GM12878 (cell line): ENCODE data around the gene TMEM225B. TPM values are rescaled to one million over a fixed set of nuclear protein-coding genes. Genes with fewer than 3 reads are reported as not detected.

Experiments
- ATAC-seq: fragments of 200-7000 bp; cut with Tn5 transposase; 3 replicates; pipeline ENCODE4 v1.9.1; 2020; ENCODE audit warnings: mild to moderate bottlenecking, moderate library complexity
- BruUV-seq: library from RNA; stranded (reverse); fragments of 400-500 nt; replicated peaks from 2 replicates; lab custom pipeline; 2021; lab: Mats Ljungman, UMichigan
- CTCF ChIA-PET: fragments of 300-600 bp; sonication (Branson Sonifier 250); formaldehyde crosslinking; extraction: SDS; loops from one replicate; lab custom pipeline; 2021; ENCODE audit warnings: inconsistent platforms; lab: Yijun Ruan, JAX
- POLR2A ChIA-PET: fragments of 350-600 bp; formaldehyde crosslinking; extraction: SDS; loops from one replicate; lab custom pipeline; 2021; ENCODE audit warnings: inconsistent platforms; lab: Charles Lee
- RAD21 ChIA-PET: fragments of 300-600 bp; sonication (Branson Sonifier 250); formaldehyde crosslinking; loops from one replicate; lab custom pipeline; 2023; ENCODE audit warnings: antibody characterized with exemption; ENCODE audit not compliant: unreplicated experiment; lab: Charles Lee
- SMC1A ChIA-PET: fragments of 300-600 bp; sonication (Branson Sonifier 250); formaldehyde crosslinking; loops from one replicate; lab custom pipeline; 2023; ENCODE audit not compliant: unreplicated experiment, uncharacterized antibody; lab: Charles Lee
- DNase-seq: peaks from one replicate; pipeline ENCODE4 v3.0.0-alpha.2; 2011; ENCODE audit warnings: low read depth, low spot score
- FAIRE-seq: peaks from 3 replicates; lab custom pipeline; 2011; peaks lifted over from hg19 to GRCh38; lab: Jason Lieb, UNC
- H2AFZ ChIP-seq: 2 replicates; pipeline ENCODE4 v1.6.0; 2011; ENCODE audit warnings: low read depth, low read length, control low read depth; ENCODE audit not compliant: control insufficient read depth
- H3K27ac ChIP-seq: 2 replicates; pipeline ENCODE4 v1.5.1; 2011; ENCODE audit warnings: control low read depth; ENCODE audit not compliant: control insufficient read depth, insufficient read depth
- H3K27me3 ChIP-seq, 2 experiments: replicated peaks in 1 of 2; 2 replicates each; pipeline versions ENCODE4 v1.6.0 to v1.6.1; 2011; ENCODE audit warnings: low read length in 1 of 2; ENCODE audit not compliant: control insufficient read depth in 2 of 2, insufficient read depth in 2 of 2
- H3K36me3 ChIP-seq, 2 experiments: 2 replicates each; pipeline ENCODE4 v1.5.1; 2011; ENCODE audit warnings: low read length in 1 of 2; ENCODE audit not compliant: control insufficient read depth in 2 of 2, insufficient read depth in 2 of 2
- H3K4me1 ChIP-seq: 2 replicates; pipeline ENCODE4 v1.6.1; 2011; ENCODE audit warnings: mild to moderate bottlenecking, low read length, moderate library complexity, mixed read lengths; ENCODE audit not compliant: control insufficient read depth, insufficient read depth
- H3K4me2 ChIP-seq: 2 replicates; pipeline ENCODE4 v1.6.0; 2011; ENCODE audit warnings: control low read depth; ENCODE audit not compliant: control insufficient read depth, insufficient read depth
- H3K4me3 ChIP-seq: fragments of 200-600 bp; sonication (generic); 2 replicates; pipeline ENCODE4 v1.5.1; 2016
- H3K79me2 ChIP-seq: 2 replicates; pipeline ENCODE4 v1.6.0; 2011; ENCODE audit warnings: low read length; ENCODE audit not compliant: control insufficient read depth, insufficient read depth
- H3K9ac ChIP-seq: 2 replicates; pipeline ENCODE4 v1.8.0; 2011; ENCODE audit warnings: low read length, control low read depth, mixed read lengths; ENCODE audit not compliant: control insufficient read depth, insufficient read depth
- H3K9me3 ChIP-seq: replicated peaks from 3 replicates; pipeline ENCODE4 v1.5.1; 2011; ENCODE audit warnings: mild to moderate bottlenecking, low read length; ENCODE audit not compliant: control insufficient read depth, insufficient read depth
- H4K20me1 ChIP-seq: 2 replicates; pipeline ENCODE4 v1.6.0; 2011; ENCODE audit not compliant: control insufficient read depth, insufficient read depth
- EP300 ChIP-seq, 2 experiments: fragments of 150-350 bp in 1 of 2; IDR thresholded peaks; 2 replicates each; pipeline ENCODE4 v1.6.1; 2011 to 2012; ENCODE audit warnings: low read depth in 2 of 2, low read length in 2 of 2, borderline replicate concordance in 1 of 2, improper control_type of control experiment in 1 of 2, inconsistent platforms in 1 of 2; ENCODE audit not compliant: control insufficient read depth in 1 of 2
- GABPA ChIP-seq: IDR thresholded peaks from 2 replicates; pipeline ENCODE4 v1.6.1; 2014; ENCODE audit warnings: antibody characterized with exemption, low read depth, mild to moderate bottlenecking, inconsistent platforms
- HDGF ChIP-seq: fragments of 450-650 bp; IDR thresholded peaks from 2 replicates; pipeline ENCODE4 v1.6.1; 2016; ENCODE audit warnings: antibody characterized with exemption
- PML ChIP-seq: IDR thresholded peaks from 2 replicates; pipeline ENCODE4 v1.6.1; 2012; ENCODE audit warnings: low read length, inconsistent platforms
- RUNX3 ChIP-seq: IDR thresholded peaks from 2 replicates; pipeline ENCODE4 v1.6.1; 2012; ENCODE audit warnings: low read length, inconsistent platforms
- SMAD5 ChIP-seq: IDR thresholded peaks from 2 replicates; pipeline ENCODE4 v1.6.1; 2016; ENCODE audit warnings: antibody characterized with exemption, low read depth
- TCF7 ChIP-seq: IDR thresholded peaks from 2 replicates; pipeline ENCODE4 v1.6.1; 2014; ENCODE audit warnings: antibody characterized with exemption, borderline replicate concordance
- WGBS: methylation state at CpG from one replicate; pipeline ENCODE4 v1.1.6; 2016; ENCODE audit warnings: low lambda C conversion rate; ENCODE audit not compliant: insufficient replicate concordance, insufficient coverage; ENCODE audit errors: missing lambda C conversion rate; 5-methylcytosine and 5-hydroxymethylcytosine counted together
- in situ Hi-C: fragments of 300-500 bp; cut with MboI; formaldehyde crosslinking; loops from 9 replicates; pipeline ENCODE4 v1.14.3; 2018; ENCODE audit warnings: mixed read lengths
- intact Hi-C: fragments of 100-400 bp; cut with micrococcal nuclease; formaldehyde crosslinking; loops from one replicate; pipeline ENCODE4 v1.14.2; 2022; ENCODE audit not compliant: unreplicated experiment
- polyA plus RNA-seq, 11 experiments: library from polyadenylated mRNA; depleted of rRNA in 4 of 11; unstranded in 6 of 11; stranded (reverse) in 5 of 11; fragments of >200 nt; fragmentation: Nextera tagmentation in 4 of 11; fragmentation: Illumina TruSeq in 1 of 11; extraction: Ambion mirVana in 4 of 11; extraction: Trizol in 1 of 11; gene quantifications; 1 replicate in 1 of 11; 2 replicates in 10 of 11; pipeline versions ENCODE4 v1.2.1 to v1.2.3, GENCODE V29; 2011 to 2016; ENCODE audit warnings: inconsistent platforms in 2 of 11, missing spikeins in 2 of 11, low read depth in 1 of 11
- total RNA-seq, 4 experiments: library from RNA; depleted of rRNA in 3 of 4; stranded (reverse); fragments of >200 nt in 3 of 4; fragmentation: Illumina TruSeq in 1 of 4; extraction: Trizol in 1 of 4; gene quantifications; 2 replicates each; pipeline versions ENCODE4 v1.2.1 to v1.2.3, GENCODE V29; 2013 to 2021
- TF ChIP-seq, protein P1 (sequence below): fragments of 450-650 bp; IDR thresholded peaks from 2 replicates; pipeline ENCODE4 v1.6.1; 2017; ENCODE audit warnings: low read depth, mild to moderate bottlenecking, moderate library complexity
- TF ChIP-seq, protein P2 (sequence below): fragments of 450-650 bp; conservative IDR thresholded peaks from 2 replicates; pipeline ENCODE4 v1.6.1; 2017; ENCODE audit warnings: mild to moderate bottlenecking, moderate library complexity
- TF ChIP-seq, protein P3 (sequence below): fragments of 450-650 bp; IDR thresholded peaks from 2 replicates; pipeline ENCODE4 v1.6.1; 2017; ENCODE audit warnings: borderline replicate concordance
- TF ChIP-seq, protein P4 (sequence below): fragments of 450-650 bp; IDR thresholded peaks from 2 replicates; pipeline ENCODE4 v1.6.1; 2017; ENCODE audit warnings: antibody characterized with exemption, mild to moderate bottlenecking, moderate library complexity

Gene TMEM225B
- total and polyA plus RNA-seq, 10 of the 15 experiments (the other 5 are each of a cell fraction or from before 2014, with no cell fraction given), result 0.22 to 1.9 (median 0.43) TPM

DNA sequence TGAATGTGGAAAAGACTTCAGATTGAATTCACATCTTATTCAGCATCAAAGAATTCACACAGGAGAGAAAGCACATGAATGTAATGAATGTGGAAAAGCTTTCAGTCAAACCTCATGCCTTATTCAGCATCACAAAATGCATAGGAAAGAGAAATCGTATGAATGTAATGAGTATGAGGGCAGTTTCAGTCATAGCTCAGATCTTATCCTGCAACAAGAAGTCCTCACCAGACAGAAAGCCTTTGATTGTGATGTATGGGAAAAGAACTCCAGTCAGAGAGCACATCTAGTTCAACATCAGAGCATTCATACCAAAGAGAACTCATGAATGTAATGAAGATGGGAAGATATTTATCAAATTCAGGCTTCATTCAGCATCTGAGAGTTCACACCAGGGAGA lies 24.8 kb upstream of the TMEM225B start:
- H3K4me2 ChIP-seq, result no peak overlapping the region

More for the DNA sequence above, 24.8 kb upstream of the TMEM225B start:
- H3K9ac ChIP-seq, result no peak overlapping the region
- no peaks in the 10 kb centered on the region for H4K20me1 ChIP-seq
- no peaks in the 10 kb centered on the region; the same call in 1 of the 2 replicates for H3K79me2 ChIP-seq
- no TSS peak for BruUV-seq
- peaks cover 1 to 6% of the 10 kb centered on the region in 2 experiments; a peak in 3 of 4 replicates for H3K36me3 ChIP-seq
- intact Hi-C loops (no loop called here), in situ Hi-C loops (no loop called here)
- WGBS, result 100% methylated on average over 1 of the region's 1 CpG
- ChIA-PET RAD21 (interaction anchor here (0.7 kb wide), 1 partner anchor 509 kb away, joined by 3 read pairs; no protein-coding TSS in a partner anchor), CTCF (interaction anchor here (1.5 kb wide), 1 partner anchor 48 kb away, joined by 3 read pairs; no protein-coding TSS in a partner anchor), SMC1A (no interaction called here), POLR2A (interaction anchor here (1.1 kb wide), 1 partner anchor 15 kb away, joined by 3 read pairs; the partner anchor contains the start of gene ZNF655)
- no peak overlapping the region for H2AFZ ChIP-seq
- H3K27ac ChIP-seq, result no peak overlapping the region
- H3K27me3 ChIP-seq, result no peaks in the 10 kb centered on the region
- H3K9me3 ChIP-seq, result no peaks in the 10 kb centered on the region
- DNase-seq, result no peak
- TF ChIP-seq, protein P1, sequence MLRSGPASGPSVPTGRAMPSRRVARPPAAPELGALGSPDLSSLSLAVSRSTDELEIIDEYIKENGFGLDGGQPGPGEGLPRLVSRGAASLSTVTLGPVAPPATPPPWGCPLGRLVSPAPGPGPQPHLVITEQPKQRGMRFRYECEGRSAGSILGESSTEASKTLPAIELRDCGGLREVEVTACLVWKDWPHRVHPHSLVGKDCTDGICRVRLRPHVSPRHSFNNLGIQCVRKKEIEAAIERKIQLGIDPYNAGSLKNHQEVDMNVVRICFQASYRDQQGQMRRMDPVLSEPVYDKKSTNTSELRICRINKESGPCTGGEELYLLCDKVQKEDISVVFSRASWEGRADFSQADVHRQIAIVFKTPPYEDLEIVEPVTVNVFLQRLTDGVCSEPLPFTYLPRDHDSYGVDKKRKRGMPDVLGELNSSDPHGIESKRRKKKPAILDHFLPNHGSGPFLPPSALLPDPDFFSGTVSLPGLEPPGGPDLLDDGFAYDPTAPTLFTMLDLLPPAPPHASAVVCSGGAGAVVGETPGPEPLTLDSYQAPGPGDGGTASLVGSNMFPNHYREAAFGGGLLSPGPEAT, result no peak
- no peak for TF ChIP-seq GABPA
- TF ChIP-seq TCF7, result no peak
- no peak for TF ChIP-seq RUNX3
- TF ChIP-seq EP300 (IDR thresholded peaks at IDR 0.05; ENCODE audit: borderline replicate concordance in 1 of 2, control insufficient read depth in 1 of 2, low read depth in 2 of 2, low read length in 2 of 2), result no peak
- TF ChIP-seq, protein P2, sequence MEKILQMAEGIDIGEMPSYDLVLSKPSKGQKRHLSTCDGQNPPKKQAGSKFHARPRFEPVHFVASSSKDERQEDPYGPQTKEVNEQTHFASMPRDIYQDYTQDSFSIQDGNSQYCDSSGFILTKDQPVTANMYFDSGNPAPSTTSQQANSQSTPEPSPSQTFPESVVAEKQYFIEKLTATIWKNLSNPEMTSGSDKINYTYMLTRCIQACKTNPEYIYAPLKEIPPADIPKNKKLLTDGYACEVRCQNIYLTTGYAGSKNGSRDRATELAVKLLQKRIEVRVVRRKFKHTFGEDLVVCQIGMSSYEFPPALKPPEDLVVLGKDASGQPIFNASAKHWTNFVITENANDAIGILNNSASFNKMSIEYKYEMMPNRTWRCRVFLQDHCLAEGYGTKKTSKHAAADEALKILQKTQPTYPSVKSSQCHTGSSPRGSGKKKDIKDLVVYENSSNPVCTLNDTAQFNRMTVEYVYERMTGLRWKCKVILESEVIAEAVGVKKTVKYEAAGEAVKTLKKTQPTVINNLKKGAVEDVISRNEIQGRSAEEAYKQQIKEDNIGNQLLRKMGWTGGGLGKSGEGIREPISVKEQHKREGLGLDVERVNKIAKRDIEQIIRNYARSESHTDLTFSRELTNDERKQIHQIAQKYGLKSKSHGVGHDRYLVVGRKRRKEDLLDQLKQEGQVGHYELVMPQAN, result no peak
- TF ChIP-seq, protein P3, sequence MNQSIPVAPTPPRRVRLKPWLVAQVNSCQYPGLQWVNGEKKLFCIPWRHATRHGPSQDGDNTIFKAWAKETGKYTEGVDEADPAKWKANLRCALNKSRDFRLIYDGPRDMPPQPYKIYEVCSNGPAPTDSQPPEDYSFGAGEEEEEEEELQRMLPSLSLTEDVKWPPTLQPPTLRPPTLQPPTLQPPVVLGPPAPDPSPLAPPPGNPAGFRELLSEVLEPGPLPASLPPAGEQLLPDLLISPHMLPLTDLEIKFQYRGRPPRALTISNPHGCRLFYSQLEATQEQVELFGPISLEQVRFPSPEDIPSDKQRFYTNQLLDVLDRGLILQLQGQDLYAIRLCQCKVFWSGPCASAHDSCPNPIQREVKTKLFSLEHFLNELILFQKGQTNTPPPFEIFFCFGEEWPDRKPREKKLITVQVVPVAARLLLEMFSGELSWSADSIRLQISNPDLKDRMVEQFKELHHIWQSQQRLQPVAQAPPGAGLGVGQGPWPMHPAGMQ, result no peak
- TF ChIP-seq HDGF, result no peak
- no peak for TF ChIP-seq SMAD5
- TF ChIP-seq PML, result no peak
- TF ChIP-seq, protein P4, sequence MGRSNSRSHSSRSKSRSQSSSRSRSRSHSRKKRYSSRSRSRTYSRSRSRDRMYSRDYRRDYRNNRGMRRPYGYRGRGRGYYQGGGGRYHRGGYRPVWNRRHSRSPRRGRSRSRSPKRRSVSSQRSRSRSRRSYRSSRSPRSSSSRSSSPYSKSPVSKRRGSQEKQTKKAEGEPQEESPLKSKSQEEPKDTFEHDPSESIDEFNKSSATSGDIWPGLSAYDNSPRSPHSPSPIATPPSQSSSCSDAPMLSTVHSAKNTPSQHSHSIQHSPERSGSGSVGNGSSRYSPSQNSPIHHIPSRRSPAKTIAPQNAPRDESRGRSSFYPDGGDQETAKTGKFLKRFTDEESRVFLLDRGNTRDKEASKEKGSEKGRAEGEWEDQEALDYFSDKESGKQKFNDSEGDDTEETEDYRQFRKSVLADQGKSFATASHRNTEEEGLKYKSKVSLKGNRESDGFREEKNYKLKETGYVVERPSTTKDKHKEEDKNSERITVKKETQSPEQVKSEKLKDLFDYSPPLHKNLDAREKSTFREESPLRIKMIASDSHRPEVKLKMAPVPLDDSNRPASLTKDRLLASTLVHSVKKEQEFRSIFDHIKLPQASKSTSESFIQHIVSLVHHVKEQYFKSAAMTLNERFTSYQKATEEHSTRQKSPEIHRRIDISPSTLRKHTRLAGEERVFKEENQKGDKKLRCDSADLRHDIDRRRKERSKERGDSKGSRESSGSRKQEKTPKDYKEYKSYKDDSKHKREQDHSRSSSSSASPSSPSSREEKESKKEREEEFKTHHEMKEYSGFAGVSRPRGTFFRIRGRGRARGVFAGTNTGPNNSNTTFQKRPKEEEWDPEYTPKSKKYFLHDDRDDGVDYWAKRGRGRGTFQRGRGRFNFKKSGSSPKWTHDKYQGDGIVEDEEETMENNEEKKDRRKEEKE, result no peak
- H3K4me1 ChIP-seq, result no peaks in the 10 kb centered on the region
- no peak for FAIRE-seq
- ATAC-seq, result no peak
- H3K4me3 ChIP-seq, result no peak overlapping the region
